ENCODE data around the gene NT5C.

Gene NT5C

DNA sequence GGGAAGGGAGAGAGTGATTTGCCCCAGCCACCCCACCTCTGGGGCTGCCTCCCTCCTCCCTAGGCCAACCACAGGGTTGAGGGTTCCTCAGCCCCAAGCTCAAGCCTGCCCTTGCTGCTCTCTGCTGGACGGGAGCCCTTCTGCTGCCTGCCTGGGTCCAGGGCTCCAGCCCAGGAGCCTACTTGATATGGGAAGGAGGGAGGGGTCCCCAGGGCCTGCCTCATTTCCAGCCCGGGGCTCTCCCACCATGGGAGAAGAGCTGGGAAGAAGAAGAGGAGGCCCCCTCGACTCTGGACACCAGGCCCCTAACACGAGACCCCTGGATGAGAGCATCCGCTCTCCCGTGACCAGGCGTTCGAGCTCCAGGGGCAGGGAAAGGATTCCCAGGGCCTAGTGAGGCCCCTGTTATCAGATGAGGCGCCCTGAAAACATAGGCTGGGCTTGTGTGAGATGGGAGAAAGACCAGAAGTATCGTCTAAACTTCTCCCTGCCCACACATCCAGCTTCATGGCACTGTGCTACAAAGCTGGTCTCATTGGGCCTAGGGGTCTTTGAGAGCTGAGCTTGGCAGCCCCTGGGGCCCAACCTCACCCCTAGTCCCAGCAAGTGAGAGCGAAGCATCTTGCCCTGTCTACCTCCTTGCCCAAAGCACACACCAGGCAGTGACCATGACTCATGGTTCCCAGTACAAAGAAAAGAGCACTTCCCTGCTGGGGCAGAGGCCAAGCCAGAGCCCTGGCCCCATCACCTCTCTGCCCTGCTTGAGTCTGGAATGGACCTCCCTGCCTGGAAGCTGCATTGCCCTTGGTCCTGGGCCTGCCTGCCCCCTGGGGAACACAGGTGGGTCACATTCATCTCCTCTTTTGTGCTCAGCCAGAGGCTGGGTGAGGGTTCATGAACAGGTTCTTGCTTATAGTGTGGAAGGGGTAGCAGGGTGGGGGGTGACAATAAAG lies 42.8 kb downstream of the NT5C start:
- H3K4me3 ChIP-seq = peak overlapping the region; percentile 72
- DNase-seq (ENCODE audit: low spot score) = no peak
- TF ChIP-seq, protein P1, sequence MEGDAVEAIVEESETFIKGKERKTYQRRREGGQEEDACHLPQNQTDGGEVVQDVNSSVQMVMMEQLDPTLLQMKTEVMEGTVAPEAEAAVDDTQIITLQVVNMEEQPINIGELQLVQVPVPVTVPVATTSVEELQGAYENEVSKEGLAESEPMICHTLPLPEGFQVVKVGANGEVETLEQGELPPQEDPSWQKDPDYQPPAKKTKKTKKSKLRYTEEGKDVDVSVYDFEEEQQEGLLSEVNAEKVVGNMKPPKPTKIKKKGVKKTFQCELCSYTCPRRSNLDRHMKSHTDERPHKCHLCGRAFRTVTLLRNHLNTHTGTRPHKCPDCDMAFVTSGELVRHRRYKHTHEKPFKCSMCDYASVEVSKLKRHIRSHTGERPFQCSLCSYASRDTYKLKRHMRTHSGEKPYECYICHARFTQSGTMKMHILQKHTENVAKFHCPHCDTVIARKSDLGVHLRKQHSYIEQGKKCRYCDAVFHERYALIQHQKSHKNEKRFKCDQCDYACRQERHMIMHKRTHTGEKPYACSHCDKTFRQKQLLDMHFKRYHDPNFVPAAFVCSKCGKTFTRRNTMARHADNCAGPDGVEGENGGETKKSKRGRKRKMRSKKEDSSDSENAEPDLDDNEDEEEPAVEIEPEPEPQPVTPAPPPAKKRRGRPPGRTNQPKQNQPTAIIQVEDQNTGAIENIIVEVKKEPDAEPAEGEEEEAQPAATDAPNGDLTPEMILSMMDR (IDR thresholded peaks at IDR 0.05) = no peak
- H3K27ac ChIP-seq = peak overlapping the region; percentile 51 to 82

DNA sequence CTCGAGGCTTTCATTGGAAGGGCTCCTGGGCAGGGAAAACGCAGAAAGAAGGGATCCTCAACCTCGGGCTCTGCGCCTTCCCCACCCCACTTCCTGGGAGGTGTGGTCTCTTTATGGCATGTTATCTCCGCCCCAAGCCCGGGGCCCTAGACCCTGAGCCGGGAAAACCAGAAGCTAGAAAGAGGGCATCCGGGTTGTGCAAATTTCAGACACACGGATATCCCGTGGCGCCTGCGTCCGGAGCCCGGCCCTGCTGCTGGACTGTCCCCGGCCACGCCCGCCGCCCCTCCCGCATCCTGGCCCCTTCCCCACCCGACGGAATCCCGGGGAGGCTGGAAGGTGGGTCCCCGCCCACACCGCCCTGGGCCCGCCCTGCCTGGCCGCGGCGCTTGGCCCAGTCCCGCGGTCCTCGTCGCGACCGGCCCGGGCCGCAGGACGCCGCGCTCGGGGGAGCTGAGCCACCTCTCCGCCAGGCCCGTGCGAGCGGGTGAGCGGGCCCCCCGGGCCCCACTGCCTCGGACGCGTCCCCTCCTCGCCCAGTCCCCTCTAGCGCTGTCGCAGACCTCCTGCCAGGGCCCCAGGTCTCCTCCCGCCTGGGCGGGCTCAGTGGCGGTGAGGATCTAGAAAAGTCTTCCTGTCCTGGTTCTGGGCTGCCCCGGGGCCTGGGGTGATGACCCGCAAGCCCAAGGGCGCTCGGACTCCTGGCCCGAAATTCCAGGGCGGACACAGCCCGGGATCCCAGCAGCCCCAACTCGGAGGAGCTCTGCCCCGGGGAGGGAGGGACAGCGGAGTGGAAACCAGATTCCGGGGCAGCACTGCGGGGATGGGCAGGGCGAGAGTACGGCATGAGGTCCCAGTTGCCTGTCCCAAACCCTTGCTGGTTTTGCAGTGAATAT lies 43.7 kb downstream of the NT5C start, which contains the start of gene SLC16A5:
SLC16A5 (plus strand) TSS at position 397 of the 896 bp plus-strand sequence. CDS start 5,683 bp downstream, outside the sequence.
- H3K27ac ChIP-seq = peak within 1 kb of the TSS; percentile 51 to 82
- TF ChIP-seq, protein P1 (IDR thresholded peaks at IDR 0.05) = no peak
- peak within 1 kb of the TSS; percentile 72 for H3K4me3 ChIP-seq
- DNase-seq (ENCODE audit: low spot score) = peak; percentile 81

DNA sequence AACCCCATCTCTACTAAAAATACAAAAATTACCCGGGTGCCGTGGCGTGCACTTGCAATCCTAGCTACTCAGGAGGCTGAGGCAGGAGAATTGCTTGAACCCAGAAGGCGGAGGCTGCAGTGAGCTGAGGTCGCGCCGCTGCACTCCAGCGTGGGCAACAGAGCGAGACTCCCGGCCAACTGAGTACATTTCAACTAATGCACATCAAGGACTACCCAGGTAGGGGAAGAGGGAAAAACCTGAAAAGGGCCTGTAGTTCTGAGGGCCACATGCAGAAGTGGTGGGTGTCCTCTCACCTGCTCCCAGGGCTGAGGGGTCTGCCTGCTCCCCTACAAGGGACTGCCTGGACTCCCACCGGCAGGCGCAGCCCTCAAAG lies 44.4 kb downstream of the NT5C start:
- H3K27ac ChIP-seq = peak overlapping the region in 1 of 2 donors; percentile 82
- peak overlapping the region; percentile 72 for H3K4me3 ChIP-seq
- DNase-seq (ENCODE audit: low spot score) = no peak
- TF ChIP-seq, protein P1 (IDR thresholded peaks at IDR 0.05) = no peak

DNA sequence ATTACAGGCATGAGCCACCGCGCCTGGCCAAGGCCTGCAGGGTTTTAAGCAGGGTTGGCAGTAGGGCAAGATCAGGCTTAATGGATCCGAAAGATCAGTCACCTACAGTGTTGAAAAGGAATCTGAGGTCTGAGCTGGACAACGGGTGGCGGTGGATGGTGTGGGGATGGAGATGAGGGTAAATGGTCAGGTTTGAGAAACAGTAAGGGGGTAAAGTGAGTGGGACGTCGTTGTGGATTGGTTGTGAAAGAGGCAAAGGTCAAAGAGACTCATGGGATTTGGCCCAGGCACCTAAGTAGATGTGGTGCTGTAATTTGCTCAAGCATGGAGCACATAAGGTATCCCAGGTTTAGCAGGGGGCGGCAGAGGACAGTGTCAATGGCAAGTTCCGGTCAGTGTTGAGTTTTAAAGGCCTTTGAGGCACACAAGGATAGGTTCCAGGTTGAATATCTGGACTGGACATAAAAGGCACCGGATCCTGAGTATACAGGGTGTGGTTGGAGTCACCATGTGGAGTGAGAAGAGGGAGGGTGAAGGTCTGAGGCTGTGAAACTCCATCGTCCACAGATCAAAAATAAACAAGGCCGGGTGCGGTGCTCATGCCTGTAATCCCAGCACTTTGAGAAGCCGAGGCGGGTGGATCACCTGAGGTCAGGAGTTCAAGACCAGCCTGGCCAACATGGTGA lies 44.9 kb downstream of the NT5C start:
- no peak for DNase-seq (ENCODE audit: low spot score)
- H3K4me3 ChIP-seq = no peak overlapping the region
- H3K27ac ChIP-seq = peak overlapping the region in 1 of 2 donors; percentile 82
- TF ChIP-seq, protein P1 (IDR thresholded peaks at IDR 0.05) = no peak

GRCh38 chr17:75084039-75084660 lies 47.4 kb downstream of the NT5C start:
- no peak overlapping the region for H3K4me3 ChIP-seq
- no peak overlapping the region for H3K27ac ChIP-seq
- TF ChIP-seq, protein P1 (IDR thresholded peaks at IDR 0.05) = no peak
- DNase-seq (ENCODE audit: low spot score) = no peak

DNA sequence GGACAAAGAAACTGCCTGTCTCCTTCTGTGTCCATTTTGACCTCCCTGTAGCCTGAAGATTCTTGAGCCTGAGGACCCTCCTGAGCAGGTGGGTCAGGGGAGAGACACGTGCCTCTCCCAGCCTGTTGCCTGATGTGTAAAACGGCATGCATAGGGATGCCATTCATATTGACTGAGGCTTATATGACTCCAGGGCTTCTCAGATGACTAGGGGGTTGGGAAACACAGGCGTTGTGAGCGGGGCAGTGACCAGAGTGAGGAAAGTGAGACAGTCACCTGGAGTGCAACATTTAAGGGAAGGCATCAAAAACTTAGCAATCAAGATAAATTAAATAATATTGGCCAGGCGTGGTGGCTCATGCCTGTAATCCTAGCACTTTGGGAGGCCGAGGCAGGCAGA lies 48.9 kb downstream of the NT5C start:
- H3K27ac ChIP-seq = no peak overlapping the region
- H3K4me3 ChIP-seq = no peak overlapping the region
- TF ChIP-seq, protein P1 (IDR thresholded peaks at IDR 0.05) = no peak
- DNase-seq (ENCODE audit: low spot score) = no peak
